Muscle of leg (tissue), 11 donors: ENCODE measurements around the gene NPTN. TPM values are rescaled to one million over a fixed set of nuclear protein-coding genes. Genes with fewer than 3 reads are reported as not detected.
"Not testable (repeated sequence)": the region's sequence is repeated elsewhere in the genome, so short reads cannot be mapped to it uniquely, and the experiment has no call there.

Experiments used
- DNase-seq: peaks from one replicate; pipeline ENCODE4 v3.0.0; 2013
- H3K27ac ChIP-seq: one replicate; pipeline ENCODE4 v1.5.1; 2013; ENCODE audit warnings: mild to moderate bottlenecking, low read length, control low read depth
- H3K27me3 ChIP-seq: one replicate; pipeline ENCODE4 v1.6.1; 2013; ENCODE audit warnings: low read length; ENCODE audit not compliant: control insufficient read depth, insufficient read depth
- H3K36me3 ChIP-seq: one replicate; pipeline ENCODE4 v1.6.1; 2013; ENCODE audit warnings: low read length; ENCODE audit not compliant: control insufficient read depth, insufficient read depth
- H3K4me1 ChIP-seq: one replicate; pipeline ENCODE4 v1.6.1; 2013; ENCODE audit warnings: low read length; ENCODE audit not compliant: control insufficient read depth, insufficient read depth
- H3K4me3 ChIP-seq: one replicate; pipeline ENCODE4 v1.5.1; 2013; ENCODE audit warnings: low read length, control low read depth
- H3K9me3 ChIP-seq: replicated peaks from 2 replicates; pipeline ENCODE4 v1.6.1; 2013; ENCODE audit warnings: low read depth, low read length; ENCODE audit not compliant: control insufficient read depth
- WGBS: methylation state at CpG from one replicate; pipeline ENCODE4 v1.1.5; 2013; ENCODE audit warnings: missing lambda C conversion rate; ENCODE audit not compliant: insufficient coverage; 5-methylcytosine and 5-hydroxymethylcytosine counted together
- polyA plus RNA-seq, 8 donors: library from polyadenylated mRNA; unstranded; fragments of 120-200 nt; gene quantifications; one replicate each; pipeline versions ENCODE4 v1.2.1 to v1.2.3, GENCODE V29; 2013; ENCODE audit warnings: inconsistent platforms in 1 of 8, low replicate concordance in 1 of 8; ENCODE audit not compliant: insufficient read length in 8 of 8, insufficient read depth in 1 of 8
- total RNA-seq: library from RNA; stranded (reverse); fragments of 120-200 nt; gene quantifications from one replicate; pipeline ENCODE4 v1.2.4, GENCODE V29; 2013

NPTN gene
- total and polyA plus RNA-seq, 9 donors: 64.8 to 96.4 (median 82.7) TPM

DNA sequence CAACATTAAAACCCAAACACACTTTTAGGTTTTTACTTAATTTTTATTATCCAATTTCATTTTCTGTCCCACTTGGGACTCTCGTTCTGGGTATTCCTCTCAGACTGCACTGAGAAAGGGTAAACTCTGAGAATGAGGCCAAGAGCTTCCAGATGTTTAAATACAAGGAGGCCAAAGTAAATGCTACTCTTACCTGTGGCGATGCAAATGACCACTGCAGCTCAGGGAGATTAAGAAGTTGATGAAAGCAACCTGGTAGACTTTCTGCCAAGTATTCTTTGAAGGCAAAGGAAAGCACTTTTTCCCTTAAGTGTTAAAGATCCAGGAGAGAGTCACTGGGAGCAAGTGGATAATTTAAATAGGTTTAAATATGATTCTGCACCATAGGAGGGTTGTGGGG lies 39.1 kb downstream of the NPTN start:
- H3K27me3 ChIP-seq: no peaks in the 10 kb centered on the region
- peaks cover 21% of the 10 kb centered on the region for H3K36me3 ChIP-seq
- DNase-seq: no peak
- H3K4me1 ChIP-seq: peaks cover 27% of the 10 kb centered on the region
- 44% methylated on average over 2 of the region's 2 CpGs for WGBS
- H3K9me3 ChIP-seq: no peaks in the 10 kb centered on the region
- H3K4me3 ChIP-seq: no peak overlapping the region
- H3K27ac ChIP-seq: no peak overlapping the region

DNA sequence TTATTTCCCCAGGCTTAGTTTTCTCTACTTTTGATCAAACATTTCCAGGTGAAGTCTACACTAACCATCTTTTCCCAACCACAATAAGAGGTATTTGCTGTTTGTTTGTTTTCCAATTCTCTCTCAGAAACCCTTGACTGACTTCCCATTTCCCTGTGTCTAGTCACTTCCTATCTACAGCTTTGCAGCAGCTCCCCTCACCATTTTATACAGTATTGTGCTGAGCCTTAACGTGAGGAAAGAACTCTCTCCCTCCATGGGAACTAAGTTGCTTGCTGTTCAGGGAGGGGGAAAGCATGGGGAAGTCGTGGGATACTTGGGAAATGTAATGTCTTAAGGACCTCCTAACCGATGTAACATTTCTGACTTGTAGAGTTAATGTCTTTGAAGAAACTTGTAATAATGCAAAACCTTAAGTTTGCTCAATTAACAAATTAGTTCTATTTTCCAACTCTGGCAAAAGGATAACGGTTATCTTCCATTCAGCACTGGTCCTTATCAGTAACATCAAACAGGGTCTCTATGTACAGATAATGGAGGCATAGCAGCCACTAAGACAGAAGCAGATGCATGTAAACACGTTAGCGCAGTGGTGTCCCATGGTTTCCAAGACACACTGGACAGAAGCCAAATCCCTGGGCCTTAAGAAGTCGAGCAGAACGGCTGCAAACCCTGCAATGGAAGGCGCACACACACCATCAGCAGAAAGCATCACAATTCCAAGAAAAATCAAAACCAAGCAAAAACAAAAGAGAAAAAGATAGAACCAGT lies 39.7 kb downstream of the NPTN start:
- Histone ChIP-seq H3K27me3 (no peaks in the 10 kb centered on the region), H3K4me1 (peaks cover 22% of the 10 kb centered on the region), H3K9me3 (no peaks in the 10 kb centered on the region), H3K36me3 (peaks cover 27% of the 10 kb centered on the region), H3K27ac (no peak overlapping the region), H3K4me3 (no peak overlapping the region)
- WGBS: 30% methylated on average over 2 of the region's 9 CpGs
- DNase-seq: peak; percentile 93

DNA sequence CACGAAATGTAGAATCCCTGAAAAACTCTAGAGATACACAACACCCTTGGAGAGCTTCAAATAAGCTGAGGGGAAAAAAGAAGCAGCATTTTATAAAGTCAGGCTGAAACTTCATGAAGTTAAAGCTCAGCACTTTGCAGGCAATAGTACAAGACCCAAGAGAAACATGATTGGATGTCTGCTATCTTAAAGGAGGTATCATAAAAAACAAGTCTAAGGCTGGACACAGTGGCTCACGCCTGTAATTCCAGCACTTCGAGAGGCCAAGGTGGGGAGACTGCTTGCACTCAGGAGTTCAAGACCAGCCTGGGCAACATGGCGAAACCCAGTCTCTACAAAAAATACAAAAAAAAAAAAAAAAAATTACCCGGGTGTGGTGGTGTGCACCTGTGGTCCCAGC lies 42.9 kb downstream of the NPTN start:
- Histone ChIP-seq H3K27ac (no peak overlapping the region), H3K36me3 (peaks cover 48% of the 10 kb centered on the region), H3K9me3 (no peaks in the 10 kb centered on the region), H3K27me3 (no peaks in the 10 kb centered on the region), H3K4me3 (no peak overlapping the region), H3K4me1 (no peaks in the 10 kb centered on the region)
- WGBS: 100% methylated on average over 1 of the region's 5 CpGs
- no peak for DNase-seq

DNA sequence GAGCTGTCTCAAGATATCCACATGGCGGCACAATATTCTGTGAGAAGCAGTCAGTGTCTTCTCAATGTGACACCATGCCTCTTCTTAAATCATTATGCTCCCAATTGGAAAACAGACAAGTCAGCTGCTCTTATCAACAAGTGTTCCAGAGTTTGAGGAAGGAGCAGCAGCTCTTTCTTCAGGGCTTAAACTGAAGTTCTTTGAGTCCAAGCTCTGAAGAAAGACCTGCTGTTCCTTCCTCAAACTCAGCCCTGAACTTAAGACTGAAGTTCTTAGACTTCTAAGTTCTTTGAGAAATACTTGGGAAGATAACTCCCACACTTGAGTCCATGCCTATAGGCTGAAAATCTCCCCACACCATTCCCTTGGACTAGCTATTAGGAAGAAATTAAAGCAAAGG lies 43.4 kb downstream of the NPTN start:
- Histone ChIP-seq H3K27ac (no peak overlapping the region), H3K36me3 (peaks cover 48% of the 10 kb centered on the region), H3K9me3 (no peaks in the 10 kb centered on the region), H3K27me3 (no peaks in the 10 kb centered on the region), H3K4me3 (no peak overlapping the region), H3K4me1 (no peaks in the 10 kb centered on the region)
- WGBS: 100% methylated on average over 1 of the region's 1 CpG
- DNase-seq: no peak

DNA sequence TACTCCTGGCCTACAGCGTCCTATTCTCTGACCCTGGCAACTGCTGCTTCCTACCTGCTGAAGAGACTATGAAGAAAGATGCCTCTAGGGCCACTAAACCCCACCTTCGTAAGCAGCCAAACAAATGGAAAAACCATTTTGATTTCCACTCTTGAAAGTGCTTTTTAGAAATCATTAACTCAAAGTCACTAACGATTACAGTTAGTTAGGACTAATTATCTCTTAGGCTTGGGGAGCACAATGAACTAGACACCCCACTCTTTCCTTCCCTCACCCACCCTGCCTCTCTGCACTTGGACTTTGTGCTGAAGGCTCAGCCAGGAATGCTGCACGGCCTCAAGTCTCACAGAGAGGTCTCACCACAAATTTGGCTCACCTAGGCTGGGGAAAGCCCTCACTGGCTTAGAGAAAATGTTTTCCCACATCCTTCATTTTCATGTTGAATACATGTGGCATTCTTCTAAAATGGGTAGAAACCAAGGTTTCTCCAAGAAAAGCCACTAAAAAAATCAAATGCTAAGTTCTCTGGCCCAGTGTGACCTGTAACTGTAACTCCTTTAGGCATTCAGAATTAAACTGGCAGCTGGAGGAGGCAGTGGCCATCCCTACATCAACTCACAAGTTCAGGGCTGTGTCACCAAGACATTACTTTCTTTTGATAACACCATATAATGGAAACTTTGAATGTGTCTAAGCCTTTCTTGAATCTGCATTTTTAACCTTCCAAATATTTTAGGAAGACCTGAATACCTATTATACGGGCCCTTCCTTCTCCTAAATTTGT lies 47.1 kb downstream of the NPTN start:
- Histone ChIP-seq H3K4me1 (no peaks in the 10 kb centered on the region), H3K27me3 (no peaks in the 10 kb centered on the region), H3K4me3 (no peak overlapping the region), H3K36me3 (peaks cover 70% of the 10 kb centered on the region), H3K27ac (no peak overlapping the region), H3K9me3 (no peaks in the 10 kb centered on the region)
- WGBS: 83% methylated on average over 2 of the region's 5 CpGs
- DNase-seq: no peak

DNA sequence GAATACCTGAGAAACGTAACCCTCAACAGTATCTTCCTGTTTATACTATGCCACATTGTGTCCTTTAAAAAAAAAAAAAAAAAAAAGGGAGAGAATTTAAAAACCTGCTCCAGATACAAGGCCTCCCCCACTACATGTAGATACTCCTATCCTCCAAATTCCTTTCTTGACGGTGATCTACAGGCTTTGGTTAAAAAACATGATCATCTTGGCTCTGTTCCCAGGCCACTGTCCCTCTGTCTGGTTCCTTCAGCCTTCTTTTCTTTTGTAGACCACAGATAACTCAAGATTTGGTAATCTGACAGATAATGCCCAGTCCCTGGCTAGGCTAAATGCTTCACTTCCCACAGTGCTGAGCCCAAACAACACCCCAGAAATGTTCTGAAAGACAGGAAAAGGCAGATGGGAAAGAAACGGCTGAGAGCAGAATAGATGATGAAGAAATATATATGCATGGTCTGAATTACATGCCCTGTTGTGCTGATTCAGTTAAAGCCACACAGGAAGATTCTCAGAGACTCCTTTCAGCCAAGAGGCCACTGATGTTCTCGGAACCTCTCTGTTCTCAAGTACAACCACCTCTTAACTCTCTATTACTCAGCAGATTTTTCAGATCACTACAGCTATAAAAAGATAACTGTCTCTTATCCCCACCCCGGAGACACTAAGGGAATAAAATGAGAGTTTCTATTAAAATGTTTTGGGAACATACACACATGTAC lies 48.3 kb downstream of the NPTN start:
- DNase-seq: no peak
- no peaks in the 10 kb centered on the region for H3K27me3 ChIP-seq
- 20% methylated on average over 1 of the region's 5 CpGs for WGBS
- H3K4me1 ChIP-seq: no peaks in the 10 kb centered on the region
- H3K36me3 ChIP-seq: peaks cover 65% of the 10 kb centered on the region
- H3K9me3 ChIP-seq: no peaks in the 10 kb centered on the region
- H3K27ac ChIP-seq: no peak overlapping the region
- H3K4me3 ChIP-seq: no peak overlapping the region

DNA sequence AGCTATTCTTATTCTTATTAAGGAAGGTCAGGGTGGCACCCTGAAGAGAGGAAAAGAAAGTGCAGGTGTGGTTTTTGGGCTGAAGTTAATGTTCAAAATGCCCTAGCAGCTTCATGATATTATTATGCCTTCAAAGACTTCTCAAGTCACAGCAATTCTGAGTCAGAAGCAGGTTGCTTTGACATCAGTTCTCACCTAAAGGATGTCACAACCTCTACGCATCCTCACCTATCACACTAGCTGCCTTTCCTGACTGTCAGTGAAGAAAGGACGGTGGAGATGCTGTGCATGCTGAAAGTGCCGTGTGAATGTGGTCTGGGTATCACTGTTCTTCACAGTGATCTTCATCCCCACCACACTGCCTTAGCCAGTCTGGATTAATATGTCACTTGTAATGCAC lies 49.6 kb downstream of the NPTN start:
- no peaks in the 10 kb centered on the region for H3K9me3 ChIP-seq
- H3K27ac ChIP-seq: no peak overlapping the region
- H3K36me3 ChIP-seq: peaks cover 59% of the 10 kb centered on the region
- no peaks in the 10 kb centered on the region for H3K4me1 ChIP-seq
- H3K27me3 ChIP-seq: no peaks in the 10 kb centered on the region
- WGBS: no CpG with 5 or more reads among the region's 3 CpGs
- no peak overlapping the region for H3K4me3 ChIP-seq
- DNase-seq: no peak

DNA sequence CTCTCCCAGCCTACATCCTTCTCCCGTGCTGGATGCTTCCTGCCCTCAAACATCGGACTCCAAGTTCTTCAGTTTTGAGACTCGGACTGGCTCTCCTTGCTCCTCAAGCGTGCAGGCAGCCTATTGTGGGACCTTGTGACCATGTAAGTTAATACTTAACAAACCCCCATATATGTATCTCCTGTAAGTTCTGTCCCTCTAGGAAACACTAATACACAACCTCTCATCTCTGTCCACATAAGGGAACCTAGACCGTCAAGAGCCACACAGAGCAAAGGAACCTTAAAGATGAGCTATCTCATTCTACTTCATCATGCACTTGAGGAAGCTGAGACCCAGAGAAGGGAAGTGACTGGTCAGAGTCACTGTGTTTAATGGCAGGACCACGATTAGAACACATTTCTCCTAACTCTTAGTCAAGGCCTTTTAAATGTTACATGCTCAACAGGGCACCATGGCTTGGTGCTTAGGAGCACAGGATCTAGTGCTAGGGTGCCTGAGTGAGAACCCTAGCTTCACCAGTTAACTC lies 50.3 kb downstream of the NPTN start:
- Histone ChIP-seq H3K27ac (no peak overlapping the region), H3K4me1 (no peaks in the 10 kb centered on the region), H3K27me3 (no peaks in the 10 kb centered on the region), H3K4me3 (no peak overlapping the region), H3K9me3 (no peaks in the 10 kb centered on the region), H3K36me3 (peaks cover 59% of the 10 kb centered on the region)
- no peak for DNase-seq
- WGBS: 96% methylated on average over 3 of the region's 6 CpGs

DNA sequence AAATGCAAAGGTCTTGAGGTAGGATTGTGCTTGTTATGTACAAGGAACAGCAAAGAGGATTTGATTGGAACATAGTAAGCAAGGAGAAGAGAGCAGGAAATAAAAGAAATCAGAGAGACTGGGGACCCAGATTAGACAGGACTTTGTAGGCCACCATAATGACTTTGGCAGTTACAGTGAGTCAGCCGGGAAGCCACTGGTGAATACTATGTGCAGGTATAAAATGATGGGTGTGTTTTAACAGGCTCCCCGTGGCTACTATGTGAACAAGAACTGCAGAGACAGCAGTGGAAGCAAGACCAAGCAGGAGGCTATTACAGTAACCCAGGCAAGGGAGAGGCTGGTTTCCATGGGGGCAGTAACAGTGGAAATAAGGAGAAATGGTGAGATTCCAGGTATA lies 55.2 kb downstream of the NPTN start:
- no peak for DNase-seq
- Histone ChIP-seq H3K27ac (no peak overlapping the region), H3K4me3 (no peak overlapping the region), H3K4me1 (no peaks in the 10 kb centered on the region), H3K36me3 (peaks cover 43% of the 10 kb centered on the region), H3K27me3 (no peaks in the 10 kb centered on the region), H3K9me3 (no peaks in the 10 kb centered on the region)
- WGBS: 66% methylated on average over 2 of the region's 2 CpGs

DNA sequence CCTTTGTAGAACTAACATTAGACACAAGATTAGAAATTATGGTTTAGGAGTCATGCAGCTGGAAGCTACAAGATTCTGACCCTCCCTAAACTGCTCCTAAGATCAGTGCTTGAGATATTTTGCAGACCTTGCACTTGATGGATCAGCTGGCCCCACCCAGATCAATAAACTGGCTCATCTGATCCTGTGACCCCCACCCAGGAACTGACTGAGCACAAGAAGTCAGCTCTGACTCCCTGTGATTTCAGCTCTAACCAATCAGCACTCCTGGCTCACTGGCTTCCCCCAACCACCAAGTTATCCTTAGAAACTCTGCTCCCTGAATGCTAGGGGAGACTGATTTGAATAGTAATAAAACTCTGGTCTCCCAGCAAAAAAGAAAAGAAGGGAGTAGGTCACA lies 55.6 kb downstream of the NPTN start:
- not testable (repeated sequence) for H3K4me1 ChIP-seq, H3K9me3 ChIP-seq
- H3K36me3 ChIP-seq: peaks cover 45% of the 10 kb centered on the region

More for the DNA sequence above, 55.6 kb downstream of the NPTN start:
- H3K27ac ChIP-seq, H3K27me3 ChIP-seq, DNase-seq, H3K4me3 ChIP-seq: not testable (repeated sequence)
